GM12801 (cell line): ENCODE results near the gene FOXQ1.

Experiments used
- TF ChIP-seq, protein P1 (sequence below): IDR thresholded peaks from one replicate; pipeline ENCODE4 v1.5.1; 2011; ENCODE audit warnings: control low read depth; ENCODE audit not compliant: insufficient read length; ENCODE audit errors: extremely low read depth

The FOXQ1 gene

GRCh38 chr6:1325461-1326309 lies 13.8 kb downstream of the FOXQ1 start:
- TF ChIP-seq, protein P1, sequence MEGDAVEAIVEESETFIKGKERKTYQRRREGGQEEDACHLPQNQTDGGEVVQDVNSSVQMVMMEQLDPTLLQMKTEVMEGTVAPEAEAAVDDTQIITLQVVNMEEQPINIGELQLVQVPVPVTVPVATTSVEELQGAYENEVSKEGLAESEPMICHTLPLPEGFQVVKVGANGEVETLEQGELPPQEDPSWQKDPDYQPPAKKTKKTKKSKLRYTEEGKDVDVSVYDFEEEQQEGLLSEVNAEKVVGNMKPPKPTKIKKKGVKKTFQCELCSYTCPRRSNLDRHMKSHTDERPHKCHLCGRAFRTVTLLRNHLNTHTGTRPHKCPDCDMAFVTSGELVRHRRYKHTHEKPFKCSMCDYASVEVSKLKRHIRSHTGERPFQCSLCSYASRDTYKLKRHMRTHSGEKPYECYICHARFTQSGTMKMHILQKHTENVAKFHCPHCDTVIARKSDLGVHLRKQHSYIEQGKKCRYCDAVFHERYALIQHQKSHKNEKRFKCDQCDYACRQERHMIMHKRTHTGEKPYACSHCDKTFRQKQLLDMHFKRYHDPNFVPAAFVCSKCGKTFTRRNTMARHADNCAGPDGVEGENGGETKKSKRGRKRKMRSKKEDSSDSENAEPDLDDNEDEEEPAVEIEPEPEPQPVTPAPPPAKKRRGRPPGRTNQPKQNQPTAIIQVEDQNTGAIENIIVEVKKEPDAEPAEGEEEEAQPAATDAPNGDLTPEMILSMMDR, result no peak

DNA sequence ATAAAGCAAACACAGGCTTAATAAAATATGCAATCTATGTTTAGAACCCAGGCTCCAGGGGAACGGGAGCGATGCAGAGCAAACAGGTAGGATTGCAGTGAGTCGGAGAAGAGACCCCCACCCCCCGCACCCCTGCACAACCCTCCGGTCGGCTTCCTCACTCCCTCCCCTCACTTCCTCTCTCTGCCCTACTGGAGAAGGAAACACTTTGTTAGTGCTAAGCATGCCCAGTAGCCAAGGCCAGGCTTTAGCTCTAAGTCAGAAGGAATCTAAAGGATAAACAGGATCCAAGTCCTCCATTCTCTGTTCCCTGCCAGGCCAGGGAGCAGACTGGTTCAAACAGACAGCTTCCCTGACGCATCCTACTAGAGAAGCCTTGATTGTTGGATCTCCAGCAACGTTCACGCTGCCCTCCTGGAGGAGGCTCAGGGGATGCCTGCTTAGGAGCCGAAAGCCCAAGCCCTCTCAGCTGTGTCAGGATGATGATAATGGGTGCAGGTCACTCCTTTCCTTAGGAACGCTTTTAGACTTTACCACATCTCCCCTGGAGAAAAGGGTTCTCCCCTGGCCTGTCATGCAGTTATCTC lies 14.7 kb downstream of the FOXQ1 start:
- TF ChIP-seq, protein P1, result no peak

- TF ChIP-seq, protein P1, result no peak
Measured at GRCh38 chr6:1327630-1328029, 15.7 kb downstream of the FOXQ1 start.

- TF ChIP-seq, protein P1, result no peak
Measured at GRCh38 chr6:1328129-1328800, 16.4 kb downstream of the FOXQ1 start.

DNA sequence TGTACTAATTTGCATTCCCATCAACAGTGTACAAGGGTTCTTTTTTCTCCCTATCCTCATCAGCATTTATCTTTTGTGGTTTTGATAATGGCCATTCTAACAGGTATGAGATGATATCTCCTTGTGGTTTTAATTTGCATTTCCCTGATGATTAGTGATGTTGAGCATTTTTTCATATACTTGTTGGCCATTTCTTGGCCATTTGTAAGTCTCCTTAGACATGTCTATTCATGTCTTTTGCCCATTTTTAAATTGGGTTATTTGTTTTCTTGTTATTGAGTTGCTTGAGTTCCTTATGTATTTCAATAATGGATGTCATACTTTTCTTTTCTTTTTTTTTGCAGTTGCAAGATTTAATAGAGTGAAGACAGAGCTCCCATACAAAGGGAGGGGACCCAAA lies 17.8 kb downstream of the FOXQ1 start:
- TF ChIP-seq, protein P1, result no peak

GRCh38 chr6:1334684-1335083 lies 22.8 kb downstream of the FOXQ1 start:
- TF ChIP-seq, protein P1, result no peak

GRCh38 chr6:1335367-1336037 lies 23.6 kb downstream of the FOXQ1 start:
- TF ChIP-seq, protein P1, result no peak
